ENCODE measurements around the gene SLC22A14.

DNA sequence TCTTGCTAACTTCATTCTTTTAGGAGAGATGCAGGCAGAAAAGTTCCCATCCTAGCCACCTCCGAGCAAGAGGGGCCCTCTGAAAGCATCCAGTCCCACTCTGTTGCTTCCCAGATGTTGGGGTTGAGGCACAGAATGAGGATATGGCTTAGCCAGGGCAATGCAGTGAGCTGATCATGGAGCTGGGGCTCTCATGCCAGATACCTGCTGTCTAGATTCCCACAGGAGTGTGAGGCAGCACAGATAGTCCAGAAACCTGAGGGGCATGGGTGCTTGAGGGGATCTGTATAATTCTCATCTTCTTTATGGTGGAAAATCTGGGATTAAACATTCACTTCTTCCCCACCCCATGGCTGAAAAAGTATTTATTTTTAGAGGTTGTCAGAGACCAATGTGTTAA is 15.3 kb upstream of the SLC22A14 start:
- TF ChIP-seq POLR2A (IDR thresholded peaks at IDR 0.05) = no peak
- TF ChIP-seq, protein P1, sequence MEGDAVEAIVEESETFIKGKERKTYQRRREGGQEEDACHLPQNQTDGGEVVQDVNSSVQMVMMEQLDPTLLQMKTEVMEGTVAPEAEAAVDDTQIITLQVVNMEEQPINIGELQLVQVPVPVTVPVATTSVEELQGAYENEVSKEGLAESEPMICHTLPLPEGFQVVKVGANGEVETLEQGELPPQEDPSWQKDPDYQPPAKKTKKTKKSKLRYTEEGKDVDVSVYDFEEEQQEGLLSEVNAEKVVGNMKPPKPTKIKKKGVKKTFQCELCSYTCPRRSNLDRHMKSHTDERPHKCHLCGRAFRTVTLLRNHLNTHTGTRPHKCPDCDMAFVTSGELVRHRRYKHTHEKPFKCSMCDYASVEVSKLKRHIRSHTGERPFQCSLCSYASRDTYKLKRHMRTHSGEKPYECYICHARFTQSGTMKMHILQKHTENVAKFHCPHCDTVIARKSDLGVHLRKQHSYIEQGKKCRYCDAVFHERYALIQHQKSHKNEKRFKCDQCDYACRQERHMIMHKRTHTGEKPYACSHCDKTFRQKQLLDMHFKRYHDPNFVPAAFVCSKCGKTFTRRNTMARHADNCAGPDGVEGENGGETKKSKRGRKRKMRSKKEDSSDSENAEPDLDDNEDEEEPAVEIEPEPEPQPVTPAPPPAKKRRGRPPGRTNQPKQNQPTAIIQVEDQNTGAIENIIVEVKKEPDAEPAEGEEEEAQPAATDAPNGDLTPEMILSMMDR (IDR thresholded peaks at IDR 0.05) = no peak

All from Peyer's patch (tissue), 4 donors.